HG02852 (cell line): ENCODE results near the gene FLNC.

Experiments used
- ATAC-seq: cut with Tn5 transposase; IDR thresholded peaks from one replicate; pipeline ENCODE4 v1.9.1; 2021; ENCODE audit warnings: mild to moderate bottlenecking, moderate library complexity; ENCODE audit not compliant: unreplicated experiment

The FLNC gene

GRCh38 chr7:128860158-128861073, 30.2 kb downstream of the FLNC start:
- ATAC-seq = no peak

GRCh38 chr7:128861957-128862570, 31.9 kb downstream of the FLNC start:
- ATAC-seq = no peak

DNA sequence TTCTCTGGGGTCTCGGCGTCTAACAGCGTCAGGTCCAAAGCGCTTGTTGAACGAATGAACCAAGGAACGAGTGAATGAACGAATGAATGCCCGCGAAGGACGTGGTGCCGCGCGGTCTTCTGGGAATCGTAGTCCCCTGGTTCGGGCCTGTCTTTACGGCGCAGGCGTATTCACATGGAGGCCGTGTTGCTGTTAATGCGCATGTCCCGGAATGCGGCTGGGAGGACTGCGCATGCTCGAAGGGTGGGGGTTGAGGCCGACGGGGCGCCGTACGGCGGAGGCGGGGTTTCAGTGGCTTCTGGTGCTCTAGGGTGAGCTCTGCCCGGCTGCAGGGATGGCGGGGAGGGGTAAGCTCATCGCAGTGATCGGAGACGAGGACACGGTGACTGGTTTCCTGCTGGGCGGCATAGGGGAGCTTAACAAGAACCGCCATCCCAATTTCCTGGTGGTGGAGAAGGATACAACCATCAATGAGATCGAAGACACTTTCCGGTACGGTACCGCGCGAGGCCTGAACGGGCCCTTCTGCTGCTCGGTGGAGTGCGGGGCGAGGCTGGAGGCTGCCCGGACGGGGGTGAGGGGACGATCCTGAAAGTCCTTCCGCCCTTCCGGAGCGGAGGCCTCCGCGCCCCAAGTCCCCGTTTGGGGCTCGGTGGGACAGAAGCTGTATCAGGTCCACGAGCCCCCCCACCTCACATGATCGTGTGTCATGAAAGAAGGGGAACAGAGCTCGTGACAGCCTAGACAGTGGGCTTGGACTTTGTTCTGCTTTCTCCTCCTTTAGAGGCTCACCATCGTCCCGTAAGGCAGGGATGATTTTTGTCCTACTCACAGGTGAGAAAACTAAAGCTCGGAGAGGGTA, 32.6 kb downstream of the FLNC start, which contains the start of gene ATP6V1F:
Gene ATP6V1F (plus strand): TSS at position 286 of the 862 bp plus-strand sequence. CDS start 49 bp downstream, at position 335.
- ATAC-seq = peak; percentile 84

- peak; percentile 41 for ATAC-seq
These were observed 33.3 kb downstream of the FLNC start for GRCh38 chr7:128863433-128863989.

- no peak for ATAC-seq
These were observed 35.1 kb downstream of the FLNC start for GRCh38 chr7:128865303-128865702.

- no peak for ATAC-seq
These were observed 36.0 kb downstream of the FLNC start for GRCh38 chr7:128865996-128866877.

DNA sequence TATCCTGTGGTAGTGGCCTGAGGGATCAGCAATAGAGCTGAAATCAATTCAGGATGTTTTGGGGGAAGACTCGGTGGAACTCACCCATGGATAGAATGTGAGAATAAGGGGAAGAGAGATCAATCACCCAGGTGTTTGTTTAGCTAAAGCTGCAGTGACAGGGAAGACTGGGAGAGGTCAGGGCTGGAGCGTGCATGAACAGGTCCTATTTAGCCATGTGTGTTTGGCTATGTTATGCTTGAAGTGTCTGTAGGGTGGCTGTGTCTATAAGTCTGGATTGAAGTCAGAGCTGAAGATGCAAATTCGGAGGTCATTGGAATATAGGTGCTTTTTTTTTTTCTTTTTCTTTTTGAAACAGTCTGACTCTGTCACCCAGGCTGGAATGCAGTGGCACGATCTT, 37.0 kb downstream of the FLNC start:
- no peak for ATAC-seq

- ATAC-seq = no peak
These were observed 37.8 kb downstream of the FLNC start for GRCh38 chr7:128867842-128868623.

DNA sequence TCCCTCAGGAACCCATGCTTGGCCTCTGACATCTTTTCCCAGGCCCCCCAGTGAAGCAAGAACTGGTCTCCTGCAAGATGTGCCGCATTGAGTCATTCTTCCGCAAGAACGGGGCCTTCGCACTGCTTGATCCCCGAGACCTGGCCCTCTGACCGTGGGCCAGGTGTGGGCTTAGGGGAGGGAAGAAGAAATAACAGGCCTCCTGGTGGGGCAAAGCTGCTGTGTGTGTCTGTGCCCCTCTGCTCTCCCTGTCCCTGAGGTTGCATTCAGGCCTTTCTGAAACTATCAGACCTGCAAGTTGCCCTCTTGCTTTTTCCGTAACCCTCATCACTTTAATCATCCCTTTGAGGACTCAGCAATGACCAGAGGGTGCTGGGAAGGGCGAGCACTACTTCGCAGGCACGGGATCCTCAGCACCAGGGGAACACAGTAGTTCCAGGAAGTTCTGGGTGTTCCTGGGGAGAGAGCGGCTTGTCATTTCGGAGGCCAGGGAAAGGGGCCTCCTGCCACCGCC, 38.5 kb downstream of the FLNC start:
- no peak for ATAC-seq

DNA sequence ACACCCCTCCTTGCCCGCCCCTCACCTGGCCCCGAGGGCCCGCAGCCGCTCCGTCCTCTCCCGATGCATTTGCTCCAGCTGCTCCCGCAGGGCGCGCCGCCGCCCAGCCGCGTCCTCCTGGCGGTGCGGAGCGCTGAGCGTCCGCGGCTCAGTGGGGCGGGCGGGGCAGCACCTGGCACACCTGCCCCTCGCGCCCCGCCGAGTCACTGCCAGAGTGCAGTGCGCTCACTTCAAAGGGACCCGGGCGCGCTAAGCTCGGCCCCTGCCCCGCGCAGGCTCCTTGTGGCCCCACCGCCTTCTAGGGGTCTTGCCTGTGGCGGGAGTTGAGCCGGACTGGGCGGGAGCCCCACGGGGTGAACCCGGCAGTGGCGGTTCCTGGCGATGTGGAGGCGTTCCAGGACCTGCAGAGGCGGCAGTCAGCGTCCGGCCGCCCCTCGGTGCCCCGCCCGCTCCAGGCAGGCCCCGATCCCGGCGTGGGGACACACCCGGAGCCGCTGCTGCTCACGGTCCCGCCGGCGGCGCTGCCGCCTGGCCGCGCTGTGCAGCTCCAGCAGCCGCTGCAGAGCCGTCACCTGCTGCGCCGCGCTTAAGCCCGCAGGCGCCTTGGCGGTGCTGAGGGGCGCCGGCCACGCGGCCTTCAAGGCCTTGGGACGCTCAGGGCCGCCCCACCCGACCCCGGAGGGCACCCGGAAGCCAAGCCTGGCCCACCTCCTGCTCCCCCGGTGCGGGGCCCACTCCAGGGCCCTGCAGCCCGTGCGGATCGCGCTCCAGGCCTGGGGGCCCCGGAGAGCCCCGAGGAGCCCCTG, 39.1 kb downstream of the FLNC start:
- peak; percentile 64 for ATAC-seq

GRCh38 chr7:128869944-128870285, 39.7 kb downstream of the FLNC start:
- ATAC-seq = peak; percentile 16

- no peak for ATAC-seq
These were observed 40.8 kb downstream of the FLNC start for GRCh38 chr7:128871050-128871449.

DNA sequence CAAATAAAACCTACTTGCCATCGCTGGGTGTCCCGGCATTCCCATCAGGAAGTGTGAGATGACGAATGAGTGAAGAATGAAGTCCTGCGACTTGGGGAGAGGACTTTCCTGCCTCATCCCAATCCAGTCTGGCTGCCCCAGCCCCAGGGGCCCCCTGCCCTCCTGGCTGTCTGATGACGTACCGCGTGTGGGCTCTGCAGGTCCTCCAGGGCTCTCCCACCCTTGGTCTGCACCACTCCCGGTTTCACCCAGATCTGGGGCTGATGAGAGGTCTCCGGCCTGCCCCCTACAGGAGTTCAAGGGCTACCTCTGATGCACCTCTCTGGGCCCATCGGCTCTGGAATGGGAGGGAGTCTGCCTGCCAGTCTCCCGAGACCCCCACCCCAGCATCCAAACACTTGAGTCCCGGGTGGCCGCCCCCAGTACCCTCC, 42.2 kb downstream of the FLNC start:
- no peak for ATAC-seq

GRCh38 chr7:128873234-128873633, 43.0 kb downstream of the FLNC start:
- no peak for ATAC-seq

DNA sequence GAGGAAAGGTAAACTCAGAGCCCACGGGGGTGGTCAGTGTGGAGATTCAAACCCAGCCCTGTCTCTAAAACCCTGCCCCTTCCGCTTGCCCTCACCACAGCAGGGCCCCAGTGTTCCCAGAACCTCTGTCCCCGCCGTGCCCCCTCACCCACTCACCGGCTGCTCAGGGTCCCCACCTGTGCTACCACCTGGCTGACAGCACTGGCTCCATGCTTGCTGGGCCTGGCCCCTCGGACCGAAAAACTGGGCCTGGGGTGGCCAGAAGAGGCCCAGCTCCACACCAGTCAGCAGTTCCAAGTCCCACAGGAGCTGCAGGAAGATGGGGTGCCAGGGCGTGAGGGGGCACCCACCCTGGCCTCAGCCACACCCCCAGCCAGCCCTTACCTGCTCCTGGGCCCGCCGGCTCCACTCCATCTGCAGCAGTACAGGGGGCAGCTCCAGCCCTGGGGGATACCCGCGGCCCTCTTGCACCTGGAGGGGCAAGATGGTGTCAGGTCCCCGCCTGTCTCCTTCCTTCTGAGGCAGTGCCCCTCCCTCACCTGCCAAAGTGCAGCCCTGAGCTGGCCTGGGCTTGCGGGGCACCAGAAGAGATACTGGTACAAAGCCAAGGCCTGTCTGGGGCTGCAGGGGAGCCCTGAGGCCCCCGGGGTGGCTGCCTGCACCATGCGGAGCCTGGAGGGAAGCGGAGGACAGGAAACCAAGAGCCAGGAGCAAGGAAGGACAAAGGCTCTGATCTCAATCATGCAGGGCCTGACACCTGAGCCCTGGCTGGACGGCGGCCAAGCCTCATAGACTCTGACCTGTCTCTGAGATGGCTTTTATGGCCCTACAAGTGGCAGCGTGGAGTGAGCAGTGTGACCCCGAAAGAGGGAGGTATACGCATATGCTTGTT, 44.2 kb downstream of the FLNC start:
- ATAC-seq = no peak

- no peak for ATAC-seq
These were observed 45.3 kb downstream of the FLNC start for GRCh38 chr7:128875523-128875948.

GRCh38 chr7:128876127-128876526, 45.9 kb downstream of the FLNC start:
- ATAC-seq = no peak
